Activated naive CD8-positive, alpha-beta T cell treated with anti-CD3 and anti-CD28 coated beads, Interleukin-2, amount 50 U/mL, for 24 hours (primary cell): ENCODE results near the gene CLEC4C.
"Not testable (repeated sequence)": the region's sequence is repeated elsewhere in the genome, so short reads cannot be mapped to it uniquely, and the experiment has no call there.

ENCODE experiments used
- ATAC-seq: fragments of 150-1000 bp; cut with Tn5 transposase; one replicate; pipeline ENCODE4 v1.10.0; 2021
- DNase-seq: peaks from one replicate; pipeline ENCODE4 v3.0.0; 2021
- H3K27ac Mint-ChIP-seq: one replicate; pipeline ENCODE4 v1.8.0; 2021; ENCODE audit warnings: mild to moderate bottlenecking, mixed read lengths
- H3K27me3 Mint-ChIP-seq: one replicate; pipeline ENCODE4 v1.8.0; 2021; ENCODE audit warnings: mixed read lengths
- H3K36me3 Mint-ChIP-seq: one replicate; pipeline ENCODE4 v1.8.0; 2021; ENCODE audit warnings: low read depth, mixed read lengths
- H3K4me1 Mint-ChIP-seq: one replicate; pipeline ENCODE4 v1.8.0; 2021; ENCODE audit warnings: mixed read lengths
- H3K4me3 Mint-ChIP-seq: one replicate; pipeline ENCODE4 v1.8.0; 2021; ENCODE audit warnings: mild to moderate bottlenecking, moderate library complexity, mixed read lengths
- H3K9me3 Mint-ChIP-seq: one replicate; pipeline ENCODE4 v1.8.0; 2021; ENCODE audit warnings: mixed read lengths

The CLEC4C gene

GRCh38 chr12:7751394-7751793 lies 4.2 kb upstream of the CLEC4C start:
- ATAC-seq: no peak
- no peak overlapping the region for H3K4me3 Mint-ChIP-seq
- no peaks in the 10 kb centered on the region for H3K9me3 Mint-ChIP-seq
- H3K27me3 Mint-ChIP-seq: no peaks in the 10 kb centered on the region
- no peak for DNase-seq
- no peaks in the 10 kb centered on the region for H3K4me1 Mint-ChIP-seq
- no peaks in the 10 kb centered on the region for H3K36me3 Mint-ChIP-seq
- no peak overlapping the region for H3K27ac Mint-ChIP-seq

GRCh38 chr12:7750350-7750749 lies 3.2 kb upstream of the CLEC4C start:
- H3K4me1 Mint-ChIP-seq: no peaks in the 10 kb centered on the region
- no peak overlapping the region for H3K27ac Mint-ChIP-seq
- H3K36me3 Mint-ChIP-seq: no peaks in the 10 kb centered on the region
- H3K27me3 Mint-ChIP-seq: no peaks in the 10 kb centered on the region
- no peak overlapping the region for H3K4me3 Mint-ChIP-seq
- H3K9me3 Mint-ChIP-seq: no peaks in the 10 kb centered on the region
- DNase-seq: no peak
- ATAC-seq: no peak

GRCh38 chr12:7749442-7749841 lies 2.3 kb upstream of the CLEC4C start:
- DNase-seq: no peak
- H3K27ac Mint-ChIP-seq: no peak overlapping the region

GRCh38 chr12:7748852-7749251 lies 1.7 kb upstream of the CLEC4C start:
- ATAC-seq: no peak
- no peak for DNase-seq
- no peaks in the 10 kb centered on the region for H3K36me3 Mint-ChIP-seq
- H3K27me3 Mint-ChIP-seq: no peaks in the 10 kb centered on the region
- H3K4me1 Mint-ChIP-seq: no peaks in the 10 kb centered on the region
- H3K4me3 Mint-ChIP-seq: no peak overlapping the region
- H3K27ac Mint-ChIP-seq: no peak overlapping the region
- H3K9me3 Mint-ChIP-seq: no peaks in the 10 kb centered on the region

More at GRCh38 chr12:7749442-7749841, 2.3 kb upstream of the CLEC4C start:
- ATAC-seq: no peak
- no peaks in the 10 kb centered on the region for H3K27me3 Mint-ChIP-seq
- H3K9me3 Mint-ChIP-seq: no peaks in the 10 kb centered on the region
- no peaks in the 10 kb centered on the region for H3K36me3 Mint-ChIP-seq
- no peak overlapping the region for H3K4me3 Mint-ChIP-seq
- no peaks in the 10 kb centered on the region for H3K4me1 Mint-ChIP-seq

- no peaks in the 10 kb centered on the region for H3K4me1 Mint-ChIP-seq
- no peak for ATAC-seq
These were observed 14.2 kb downstream of the CLEC4C start for GRCh38 chr12:7732993-7733392.

GRCh38 chr12:7731486-7731885 lies 15.7 kb downstream of the CLEC4C start:
- Mint-ChIP-seq H3K27me3 (peaks cover 3% of the 10 kb centered on the region), H3K4me3 (no peak overlapping the region), H3K36me3 (no peaks in the 10 kb centered on the region), H3K27ac (no peak overlapping the region), H3K4me1 (no peaks in the 10 kb centered on the region), H3K9me3 (no peaks in the 10 kb centered on the region)
- ATAC-seq: no peak
- no peak for DNase-seq

More at GRCh38 chr12:7732993-7733392, 14.2 kb downstream of the CLEC4C start:
- Mint-ChIP-seq H3K27me3 (no peaks in the 10 kb centered on the region), H3K27ac (no peak overlapping the region), H3K36me3 (no peaks in the 10 kb centered on the region), H3K9me3 (no peaks in the 10 kb centered on the region), H3K4me3 (no peak overlapping the region)
- no peak for DNase-seq

GRCh38 chr12:7730984-7731383 lies 16.2 kb downstream of the CLEC4C start:
- not testable (repeated sequence) for H3K9me3 Mint-ChIP-seq, H3K4me1 Mint-ChIP-seq, H3K27ac Mint-ChIP-seq, DNase-seq, H3K36me3 Mint-ChIP-seq, H3K27me3 Mint-ChIP-seq, H3K4me3 Mint-ChIP-seq, ATAC-seq

GRCh38 chr12:7729746-7730145 lies 17.4 kb downstream of the CLEC4C start:
- H3K4me1 Mint-ChIP-seq: no peaks in the 10 kb centered on the region
- H3K27ac Mint-ChIP-seq: no peak overlapping the region
- no peak for DNase-seq
- no peaks in the 10 kb centered on the region for H3K9me3 Mint-ChIP-seq
- H3K4me3 Mint-ChIP-seq: no peak overlapping the region
- peaks cover 3% of the 10 kb centered on the region for H3K27me3 Mint-ChIP-seq
- H3K36me3 Mint-ChIP-seq: no peaks in the 10 kb centered on the region
- ATAC-seq: no peak

- no peak for DNase-seq
- Mint-ChIP-seq H3K27me3 (peaks cover 3% of the 10 kb centered on the region), H3K36me3 (no peaks in the 10 kb centered on the region), H3K9me3 (no peaks in the 10 kb centered on the region), H3K4me1 (no peaks in the 10 kb centered on the region), H3K27ac (no peak overlapping the region), H3K4me3 (no peak overlapping the region)
- ATAC-seq: no peak
These were observed 23.2 kb downstream of the CLEC4C start for GRCh38 chr12:7723926-7724325.

- no peaks in the 10 kb centered on the region for H3K9me3 Mint-ChIP-seq
- DNase-seq: no peak
- no peaks in the 10 kb centered on the region for H3K4me1 Mint-ChIP-seq
- no peaks in the 10 kb centered on the region for H3K36me3 Mint-ChIP-seq
- H3K4me3 Mint-ChIP-seq: no peak overlapping the region
- ATAC-seq: no peak
- H3K27me3 Mint-ChIP-seq: no peaks in the 10 kb centered on the region
- H3K27ac Mint-ChIP-seq: no peak overlapping the region
These were observed 27.0 kb downstream of the CLEC4C start for GRCh38 chr12:7719946-7720730.

- ATAC-seq: no peak
- Mint-ChIP-seq H3K9me3 (no peaks in the 10 kb centered on the region), H3K4me3 (no peak overlapping the region), H3K27ac (no peak overlapping the region), H3K36me3 (no peaks in the 10 kb centered on the region), H3K4me1 (no peaks in the 10 kb centered on the region), H3K27me3 (peaks cover under 1% of the 10 kb centered on the region)
- no peak for DNase-seq
These were observed 30.8 kb downstream of the CLEC4C start for GRCh38 chr12:7716381-7716780.

- ATAC-seq (no peak), DNase-seq (no peak)
- Mint-ChIP-seq H3K27me3 (peaks cover 2% of the 10 kb centered on the region), H3K27ac (no peak overlapping the region), H3K4me3 (no peak overlapping the region), H3K36me3 (no peaks in the 10 kb centered on the region), H3K9me3 (no peaks in the 10 kb centered on the region), H3K4me1 (no peaks in the 10 kb centered on the region)
These were observed 34.2 kb downstream of the CLEC4C start for GRCh38 chr12:7712841-7713442.

- Mint-ChIP-seq H3K27ac (no peak within 1 kb of the TSS), H3K9me3 (no peaks in the 10 kb centered on the region), H3K4me1 (no peaks in the 10 kb centered on the region), H3K4me3 (no peak within 1 kb of the TSS), H3K36me3 (no peaks in the 10 kb centered on the region), H3K27me3 (peaks cover 2% of the 10 kb centered on the region)
- no peak for ATAC-seq
- no peak for DNase-seq
These were observed 36.0 kb downstream of the CLEC4C start, which contains the start of gene DPPA3 for GRCh38 chr12:7711133-7711532. DPPA3 (plus strand) TSS chr12:7711433; CDS start chr12:7711571, 138 bp downstream.

- no peak for ATAC-seq
- no peak overlapping the region for H3K4me3 Mint-ChIP-seq
- H3K27me3 Mint-ChIP-seq: peaks cover 2% of the 10 kb centered on the region
- no peak overlapping the region for H3K27ac Mint-ChIP-seq
- no peak for DNase-seq
- no peaks in the 10 kb centered on the region for H3K9me3 Mint-ChIP-seq
- no peaks in the 10 kb centered on the region for H3K36me3 Mint-ChIP-seq
- no peaks in the 10 kb centered on the region for H3K4me1 Mint-ChIP-seq
These were observed 37.1 kb downstream of the CLEC4C start for GRCh38 chr12:7709969-7710675.

GRCh38 chr12:7705846-7706245 lies 41.3 kb downstream of the CLEC4C start:
- no peak for DNase-seq
- ATAC-seq: no peak
- H3K27ac Mint-ChIP-seq: no peak overlapping the region

More at GRCh38 chr12:7705846-7706245, 41.3 kb downstream of the CLEC4C start:
- Mint-ChIP-seq H3K36me3 (no peaks in the 10 kb centered on the region), H3K27me3 (no peaks in the 10 kb centered on the region), H3K9me3 (no peaks in the 10 kb centered on the region), H3K4me3 (no peak overlapping the region), H3K4me1 (no peaks in the 10 kb centered on the region)
